Activated CD4-positive, alpha-beta T cell treated with anti-CD3 and anti-CD28 coated beads for 36 hours (primary cell): ENCODE measurements around the gene REEP3. TPM values are rescaled to one million over a fixed set of nuclear protein-coding genes. Genes with fewer than 3 reads are reported as not detected.
A peak's percentile ranks its signal among the peaks of the same experiment; 100 is the strongest.

Experiments used
- ATAC-seq: fragments of 200-7000 bp; cut with Tn5 transposase; one replicate; pipeline ENCODE4 v1.10.0; 2021; ENCODE audit warnings: mild to moderate bottlenecking, moderate library complexity
- CTCF ChIA-PET: fragments of 350-600 bp; sonication (Branson Sonifier 250); formaldehyde crosslinking; loops from one replicate; lab custom pipeline; 2021; ENCODE audit warnings: antibody characterized with exemption; lab: Charles Lee
- POLR2A ChIA-PET: fragments of 350-600 bp; sonication (Branson Sonifier 250); formaldehyde crosslinking; loops from one replicate; lab custom pipeline; 2021; ENCODE audit warnings: antibody characterized with exemption, inconsistent platforms; lab: Charles Lee
- DNase-seq: peaks from one replicate; pipeline ENCODE4 v3.0.0-alpha.2; 2020
- H3K27ac Mint-ChIP-seq: one replicate; pipeline ENCODE4 v1.8.0; 2021; ENCODE audit warnings: mixed read lengths
- H3K27me3 Mint-ChIP-seq: one replicate; pipeline ENCODE4 v1.8.0; 2021; ENCODE audit warnings: mixed read lengths
- H3K36me3 Mint-ChIP-seq: one replicate; pipeline ENCODE4 v1.8.0; 2021; ENCODE audit warnings: low read depth, mixed read lengths
- H3K4me1 Mint-ChIP-seq: one replicate; pipeline ENCODE4 v1.8.0; 2021; ENCODE audit warnings: mixed read lengths
- H3K4me3 Mint-ChIP-seq: one replicate; pipeline ENCODE4 v1.8.0; 2021; ENCODE audit warnings: mild to moderate bottlenecking, moderate library complexity, mixed read lengths
- H3K9me3 Mint-ChIP-seq: one replicate; pipeline ENCODE4 v1.8.0; 2021; ENCODE audit warnings: low read depth, mixed read lengths
- intact Hi-C, 2 experiments: fragments of 100-400 bp; cut with DNase I in 1 of 2; cut with micrococcal nuclease in 1 of 2; formaldehyde crosslinking; loops; one replicate each; pipeline versions ENCODE4 v1.14.2 to v1.15.1; 2022 to 2024; cut with DNase I, micrococcal nuclease
- total RNA-seq, 2 experiments: library from RNA; stranded (reverse); gene quantifications; one replicate each; pipeline ENCODE4 v1.2.3, GENCODE V29; 2021

Gene REEP3
- total RNA-seq, 2 experiments from 2014 or later = 15.9 to 20.9 TPM

- Mint-ChIP-seq H3K27me3 (no peaks in the 10 kb centered on the region), H3K9me3 (no peaks in the 10 kb centered on the region), H3K36me3 (no peaks in the 10 kb centered on the region), H3K4me1 (peaks cover 2% of the 10 kb centered on the region), H3K4me3 (no peak overlapping the region), H3K27ac (no peak overlapping the region)
- ChIA-PET POLR2A (no interaction called here), CTCF (no interaction called here)
- intact Hi-C loops = no loop called here
- DNase-seq (no peak), ATAC-seq (no peak)
Observed at GRCh38 chr10:63665670-63666134, 144.5 kb downstream of the REEP3 start.

DNA sequence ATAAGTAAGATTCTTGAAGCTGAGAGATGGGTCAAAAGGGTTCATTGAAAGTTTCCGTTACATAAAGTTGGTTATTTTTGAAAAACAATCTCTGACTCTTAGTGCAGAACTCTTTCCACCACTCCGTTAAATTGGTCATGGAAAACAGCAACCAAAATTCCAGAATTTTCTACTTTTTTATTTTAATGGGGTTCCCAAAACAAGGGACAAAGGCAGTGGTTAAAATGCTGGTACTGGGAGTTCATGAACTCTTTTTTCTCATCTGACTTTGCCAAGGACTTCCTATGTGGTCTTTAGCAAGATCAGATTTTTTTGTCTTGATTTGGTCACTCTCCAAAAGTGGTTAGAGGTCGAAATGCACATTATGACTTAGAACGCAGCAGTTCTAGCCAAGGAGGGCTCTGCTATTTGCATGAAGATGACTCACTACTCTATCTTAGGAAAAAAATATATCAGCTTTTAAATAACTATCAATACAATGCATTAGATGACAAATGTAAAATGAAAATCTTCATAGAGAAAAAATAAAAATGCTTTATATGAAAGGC is 145.7 kb downstream of the REEP3 start:
- Mint-ChIP-seq H3K27ac (no peak overlapping the region), H3K27me3 (no peaks in the 10 kb centered on the region), H3K4me3 (no peak overlapping the region), H3K4me1 (peaks cover 2% of the 10 kb centered on the region), H3K36me3 (no peaks in the 10 kb centered on the region), H3K9me3 (no peaks in the 10 kb centered on the region)
- no peak for ATAC-seq
- intact Hi-C loops = no loop called here
- ChIA-PET CTCF (interaction anchor here (2.8 kb wide), 1 partner anchor 53 kb away, joined by 9 read pairs; no protein-coding TSS in a partner anchor), POLR2A (no interaction called here)
- DNase-seq = no peak

GRCh38 chr10:63667596-63668480 is 146.6 kb downstream of the REEP3 start:
- POLR2A ChIA-PET = interaction anchor here (0.7 kb wide), 1 partner anchor 147 kb away, joined by 3 read pairs; no protein-coding TSS in a partner anchor
- Mint-ChIP-seq H3K36me3 (no peaks in the 10 kb centered on the region), H3K27ac (no peak overlapping the region), H3K9me3 (no peaks in the 10 kb centered on the region), H3K27me3 (no peaks in the 10 kb centered on the region), H3K4me1 (peaks cover 2% of the 10 kb centered on the region), H3K4me3 (no peak overlapping the region)
- CTCF ChIA-PET = interaction anchor here (1.3 to 2.8 kb wide), 2 partner anchors 11 to 52 kb away, joined by 3 to 9 read pairs; no protein-coding TSS in a partner anchor
- no peak for ATAC-seq
- intact Hi-C loops = no loop called here
- DNase-seq = no peak

GRCh38 chr10:63670291-63670898 is 149.2 kb downstream of the REEP3 start:
- DNase-seq (no peak), ATAC-seq (peak; percentile 61)
- CTCF ChIA-PET = interaction anchor here (1.1 to 2.1 kb wide), 2 partner anchors 37 to 50 kb away, joined by 3 to 6 read pairs; no protein-coding TSS in a partner anchor
- POLR2A ChIA-PET = no interaction called here
- intact Hi-C loops = no loop called here
- H3K27ac Mint-ChIP-seq = no peak overlapping the region
- no peaks in the 10 kb centered on the region for H3K9me3 Mint-ChIP-seq
- no peaks in the 10 kb centered on the region for H3K27me3 Mint-ChIP-seq
- peaks cover 2% of the 10 kb centered on the region for H3K4me1 Mint-ChIP-seq
- H3K36me3 Mint-ChIP-seq = no peaks in the 10 kb centered on the region
- no peak overlapping the region for H3K4me3 Mint-ChIP-seq

DNA sequence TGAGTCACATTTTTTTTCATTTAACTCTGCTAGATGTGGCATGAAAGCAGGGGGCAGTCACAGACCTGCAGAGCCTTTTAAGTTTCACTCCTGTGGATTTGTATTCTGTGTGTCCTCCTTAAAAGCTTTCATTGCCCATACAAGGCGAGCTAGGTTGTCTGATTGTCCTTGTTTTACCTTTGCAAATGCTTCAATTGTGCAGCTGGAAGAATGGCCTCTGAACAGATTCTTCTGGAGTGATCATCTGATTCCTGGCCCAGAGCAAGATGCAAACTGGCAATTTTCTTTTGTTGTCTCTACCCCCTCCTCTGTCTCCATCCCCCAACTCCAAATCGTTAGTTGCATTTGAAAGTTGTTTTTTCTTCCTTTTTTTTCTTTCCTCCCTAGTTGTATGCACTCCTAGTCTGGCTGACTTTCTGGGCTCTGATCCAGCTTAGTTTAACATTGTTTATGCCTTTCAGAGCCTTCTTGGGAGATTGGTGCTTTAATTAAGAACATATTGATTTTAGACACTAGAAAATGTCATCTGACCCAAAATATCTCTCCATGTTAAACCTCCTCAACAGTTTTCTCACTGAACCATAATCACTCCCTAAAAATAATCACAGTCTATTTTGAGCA is 150.2 kb downstream of the REEP3 start:
- Mint-ChIP-seq H3K4me1 (peaks cover 2% of the 10 kb centered on the region), H3K9me3 (no peaks in the 10 kb centered on the region), H3K36me3 (no peaks in the 10 kb centered on the region), H3K27ac (no peak overlapping the region), H3K27me3 (no peaks in the 10 kb centered on the region), H3K4me3 (no peak overlapping the region)
- POLR2A ChIA-PET = no interaction called here
- ATAC-seq = no peak
- CTCF ChIA-PET = interaction anchor here (2.1 kb wide), 1 partner anchor 49 kb away, joined by 6 read pairs; no protein-coding TSS in a partner anchor
- DNase-seq = no peak
- intact Hi-C loops = no loop called here

GRCh38 chr10:63672491-63672890 is 151.3 kb downstream of the REEP3 start:
- Mint-ChIP-seq H3K4me1 (peaks cover 2% of the 10 kb centered on the region), H3K27ac (no peak overlapping the region), H3K36me3 (no peaks in the 10 kb centered on the region), H3K4me3 (no peak overlapping the region), H3K9me3 (no peaks in the 10 kb centered on the region), H3K27me3 (no peaks in the 10 kb centered on the region)
- intact Hi-C loops = no loop called here
- CTCF ChIA-PET = interaction anchor here (3.5 kb wide), 1 partner anchor 48 kb away, joined by 9 read pairs; no protein-coding TSS in a partner anchor
- POLR2A ChIA-PET = no interaction called here
- DNase-seq (no peak), ATAC-seq (no peak)

GRCh38 chr10:63673246-63673645 is 152.0 kb downstream of the REEP3 start:
- no peak for DNase-seq
- Mint-ChIP-seq H3K36me3 (no peaks in the 10 kb centered on the region), H3K27ac (no peak overlapping the region), H3K27me3 (no peaks in the 10 kb centered on the region), H3K4me3 (no peak overlapping the region), H3K4me1 (peaks cover 2% of the 10 kb centered on the region), H3K9me3 (no peaks in the 10 kb centered on the region)
- intact Hi-C loops = no loop called here
- ChIA-PET POLR2A (no interaction called here), CTCF (interaction anchor here (3.5 kb wide), 1 partner anchor 47 kb away, joined by 9 read pairs; no protein-coding TSS in a partner anchor)
- ATAC-seq = no peak

DNA sequence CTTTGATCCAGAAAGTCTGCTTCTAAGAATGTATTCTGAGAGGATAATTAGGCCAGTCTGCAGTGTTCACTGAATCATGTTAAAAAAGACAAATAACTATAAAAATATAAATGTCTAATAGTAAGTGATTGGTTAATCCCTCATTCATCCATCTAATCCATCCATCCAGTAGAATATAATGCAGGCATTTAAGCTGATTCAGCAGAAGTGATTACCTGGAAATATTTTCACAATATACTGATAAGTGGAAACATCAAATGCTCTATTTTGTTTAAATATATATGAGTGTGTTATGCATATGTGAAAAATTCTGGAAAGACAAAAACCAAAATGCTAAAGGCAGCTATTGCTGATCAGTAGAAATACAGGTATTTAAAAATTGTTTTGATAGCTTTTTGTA is 152.6 kb downstream of the REEP3 start:
- intact Hi-C loops = no loop called here
- ATAC-seq = no peak
- Mint-ChIP-seq H3K4me3 (no peak overlapping the region), H3K4me1 (peaks cover 2% of the 10 kb centered on the region), H3K27me3 (no peaks in the 10 kb centered on the region), H3K9me3 (no peaks in the 10 kb centered on the region), H3K27ac (no peak overlapping the region), H3K36me3 (no peaks in the 10 kb centered on the region)
- no peak for DNase-seq
- CTCF ChIA-PET = interaction anchor here (0.8 to 3.5 kb wide), 2 partner anchors 44 to 47 kb away, joined by 4 to 9 read pairs; no protein-coding TSS in a partner anchor
- POLR2A ChIA-PET = no interaction called here

Other genes starting within 250 kb of the REEP3 start
- 10 to 100 TPM; 41.5 to 42.5 TPM for gene JMJD1C, start 55.4 kb upstream of the REEP3 start, total RNA-seq